Neuronal stem cell (in vitro differentiated cells): ENCODE results near the gene RAVER2.

Source experiments
- DNase-seq: peaks from one replicate; pipeline ENCODE4 v3.0.0-alpha.2; 2013; ENCODE audit warnings: low spot score
- H2AFZ ChIP-seq: one replicate; pipeline ENCODE4 v1.6.1; 2013; ENCODE audit warnings: mild to moderate bottlenecking, low read length, inconsistent platforms
- H2AK5ac ChIP-seq: 2 replicates; pipeline ENCODE4 v1.6.1; 2013; ENCODE audit warnings: low read depth, mild to moderate bottlenecking, inconsistent platforms, low read length, moderate library complexity, mixed read lengths
- H2BK120ac ChIP-seq: 2 replicates; pipeline ENCODE4 v1.6.1; 2013; ENCODE audit warnings: low read depth, mild to moderate bottlenecking, inconsistent platforms, low read length, moderate library complexity, mixed read lengths
- H2BK12ac ChIP-seq: one replicate; pipeline ENCODE4 v1.6.1; 2013; ENCODE audit warnings: low read length, inconsistent platforms
- H2BK15ac ChIP-seq: 2 replicates; pipeline ENCODE4 v1.6.1; 2013; ENCODE audit warnings: mild to moderate bottlenecking, low read length, inconsistent platforms, mixed read lengths
- H2BK5ac ChIP-seq: one replicate; pipeline ENCODE4 v1.6.1; 2013; ENCODE audit warnings: inconsistent platforms, mild to moderate bottlenecking, low read length, moderate library complexity
- H3K14ac ChIP-seq: one replicate; pipeline ENCODE4 v1.6.1; 2013; ENCODE audit warnings: low read length, inconsistent platforms
- H3K18ac ChIP-seq: 2 replicates; pipeline ENCODE4 v1.6.1; 2013; ENCODE audit warnings: low read length, inconsistent platforms
- H3K23ac ChIP-seq: 2 replicates; pipeline ENCODE4 v1.6.1; 2013; ENCODE audit warnings: low read depth, mild to moderate bottlenecking, mixed read lengths, low read length, inconsistent platforms; ENCODE audit not compliant: poor library complexity
- H3K27ac ChIP-seq: replicated peaks from 3 replicates; pipeline ENCODE4 v1.5.1; 2013; ENCODE audit warnings: low read length, inconsistent platforms
- H3K27me3 ChIP-seq, 3 experiments: 2 replicates each; pipeline ENCODE4 v1.6.1; 2013; ENCODE audit warnings: low read length in 3 of 3, mild to moderate bottlenecking in 2 of 3, inconsistent platforms in 1 of 3, low read depth in 1 of 3, mixed read lengths in 1 of 3, moderate library complexity in 1 of 3; ENCODE audit not compliant: control insufficient read depth in 3 of 3, insufficient read depth in 3 of 3
- H3K36me3 ChIP-seq, 2 donors: replicated peaks in 1 of 2; 2 replicates each; pipeline ENCODE4 v1.6.1; 2013; ENCODE audit warnings: low read length in 2 of 2; ENCODE audit not compliant: control insufficient read depth in 2 of 2, insufficient read depth in 2 of 2
- H3K4ac ChIP-seq: 2 replicates; pipeline ENCODE4 v1.6.1; 2013; ENCODE audit warnings: inconsistent platforms, mild to moderate bottlenecking, low read length, moderate library complexity
- H3K4me1 ChIP-seq, 2 donors: 1 replicate in 1 of 2; 2 replicates in 1 of 2; pipeline ENCODE4 v1.6.1; 2013; ENCODE audit warnings: low read length in 2 of 2, low read depth in 1 of 2; ENCODE audit not compliant: control insufficient read depth in 2 of 2, insufficient read depth in 1 of 2
- H3K4me2 ChIP-seq: one replicate; pipeline ENCODE4 v1.6.1; 2013; ENCODE audit warnings: mild to moderate bottlenecking, low read length, inconsistent platforms; ENCODE audit not compliant: insufficient read depth, poor library complexity, severe bottlenecking
- H3K4me3 ChIP-seq, 2 donors: 2 replicates each; pipeline ENCODE4 v1.5.1; 2013; ENCODE audit warnings: low read length in 2 of 2, mild to moderate bottlenecking in 2 of 2, inconsistent platforms in 1 of 2, moderate library complexity in 1 of 2
- H3K79me1 ChIP-seq: one replicate; pipeline ENCODE4 v1.6.1; 2013; ENCODE audit warnings: low read depth, mild to moderate bottlenecking, inconsistent platforms, low read length, moderate library complexity
- H3K9ac ChIP-seq: one replicate; pipeline ENCODE4 v1.6.1; 2013; ENCODE audit warnings: mild to moderate bottlenecking, low read depth, low read length, inconsistent platforms; ENCODE audit not compliant: poor library complexity
- H3K9me3 ChIP-seq, 2 donors: replicated peaks in 1 of 2; 2 replicates each; pipeline versions ENCODE3 to v1.6.1; 2013; ENCODE audit warnings: low read length in 2 of 2, mild to moderate bottlenecking in 2 of 2, inconsistent platforms in 1 of 2, low read depth in 1 of 2, mixed read lengths in 1 of 2, moderate library complexity in 1 of 2; ENCODE audit not compliant: control insufficient read depth in 2 of 2, insufficient read depth in 1 of 2
- H4K8ac ChIP-seq: one replicate; pipeline ENCODE4 v1.6.1; 2013; ENCODE audit warnings: low read depth, mild to moderate bottlenecking, inconsistent platforms, low read length, moderate library complexity
- H4K91ac ChIP-seq: one replicate; pipeline ENCODE4 v1.6.1; 2013; ENCODE audit warnings: low read length, low read depth, mild to moderate bottlenecking, inconsistent platforms; ENCODE audit not compliant: poor library complexity
- WGBS, 2 donors: extraction: QIAGEN DNeasy Blood & Tissue Kit; methylation state at CpG; one replicate each; pipeline ENCODE4 v1.1.7; 2013; ENCODE audit warnings: missing lambda C conversion rate in 2 of 2, mixed read lengths in 1 of 2; ENCODE audit not compliant: insufficient read length in 2 of 2, insufficient replicate concordance in 1 of 2; ENCODE audit errors: extremely low coverage in 2 of 2; 5-methylcytosine and 5-hydroxymethylcytosine counted together

RAVER2 gene

DNA sequence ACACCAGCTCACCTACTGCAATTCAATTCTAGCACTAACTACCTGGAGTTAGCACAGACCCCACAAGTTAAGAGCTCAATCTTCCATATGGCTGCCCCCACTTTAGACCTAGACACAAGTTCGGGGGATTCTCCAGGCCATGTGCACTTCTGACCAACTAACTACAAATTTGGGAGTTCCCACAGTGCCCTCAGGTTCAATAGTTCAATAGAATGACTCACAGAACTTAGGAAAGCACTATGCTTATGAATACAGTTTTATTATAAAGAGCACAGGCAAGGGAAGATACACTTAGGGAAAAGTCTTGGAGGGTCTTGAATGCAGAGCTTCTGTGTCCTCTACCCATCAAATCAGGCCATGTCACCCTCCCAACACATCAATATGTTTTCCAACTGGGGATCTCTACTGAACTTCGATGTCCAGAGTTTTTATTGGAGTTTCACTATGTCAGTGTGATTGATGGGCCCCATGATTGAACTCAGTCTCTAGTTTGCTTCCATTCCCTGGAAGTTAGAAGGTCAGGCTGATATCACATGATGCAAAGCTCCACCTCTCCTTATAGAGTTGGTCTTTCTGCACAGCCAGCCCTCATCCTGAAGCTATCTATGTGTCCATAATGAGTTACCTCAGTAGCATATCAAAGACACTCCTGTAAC lies 46.1 kb downstream of the RAVER2 start:
- no peak overlapping the region for H2AK5ac ChIP-seq
- H2AFZ ChIP-seq = no peak overlapping the region
- no peak overlapping the region for H3K4me3 ChIP-seq
- peaks cover 4 to 22% of the 10 kb centered on the region in 2 donors for H3K9me3 ChIP-seq
- no peak overlapping the region for H3K4me2 ChIP-seq
- H2BK15ac ChIP-seq = no peak overlapping the region
- no peak overlapping the region for H2BK120ac ChIP-seq
- H3K4me1 ChIP-seq = no peaks in the 10 kb centered on the region
- no peak overlapping the region for H4K8ac ChIP-seq
- no CpG with 5 or more reads among the region's 2 CpGs for WGBS, 2 donors
- H3K36me3 ChIP-seq = peaks cover 0 to 34% of the 10 kb centered on the region in 2 donors
- no peak overlapping the region for H3K18ac ChIP-seq
- H3K23ac ChIP-seq = no peak overlapping the region
- DNase-seq = no peak
- H3K9ac ChIP-seq = no peak overlapping the region
- no peak overlapping the region for H3K14ac ChIP-seq
- no peak overlapping the region for H2BK5ac ChIP-seq
- no peak overlapping the region for H3K27ac ChIP-seq
- no peaks in the 10 kb centered on the region for H3K27me3 ChIP-seq
- H2BK12ac ChIP-seq = no peak overlapping the region
- H3K4ac ChIP-seq = no peak overlapping the region
- no peaks in the 10 kb centered on the region for H3K79me1 ChIP-seq
- no peak overlapping the region for H4K91ac ChIP-seq

DNA sequence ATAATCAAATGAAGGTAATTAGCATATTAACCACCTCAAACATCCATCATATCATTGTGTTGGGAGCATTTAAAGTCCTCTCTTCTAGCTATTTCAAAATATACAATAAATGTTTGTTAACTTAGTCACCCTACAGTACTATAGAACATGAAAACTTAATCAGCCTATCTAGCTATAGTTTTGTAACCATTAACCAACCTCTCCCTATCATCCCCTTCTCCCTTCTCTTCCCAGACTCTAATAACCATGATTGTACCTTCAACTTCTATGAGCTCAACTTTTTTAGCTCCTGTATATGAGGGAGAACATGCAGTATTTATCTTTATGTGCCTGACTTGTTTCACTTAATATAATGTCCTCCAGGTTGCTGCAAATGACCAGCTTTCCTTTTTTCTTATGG lies 54.0 kb downstream of the RAVER2 start:
- Histone ChIP-seq H3K9ac (no peak overlapping the region), H2BK120ac (no peak overlapping the region), H3K79me1 (no peaks in the 10 kb centered on the region), H4K91ac (no peak overlapping the region), H3K27ac (no peak overlapping the region), H2AK5ac (no peak overlapping the region), H2BK15ac (no peak overlapping the region), H3K4me3 (no peak overlapping the region), H3K18ac (no peak overlapping the region), H3K4me2 (no peak overlapping the region), H4K8ac (no peak overlapping the region), H3K4ac (no peak overlapping the region), H2AFZ (no peak overlapping the region), H3K9me3 (no peaks in the 10 kb centered on the region), H2BK12ac (no peak overlapping the region), H3K36me3 (no peaks in the 10 kb centered on the region), H3K4me1 (no peaks in the 10 kb centered on the region), H2BK5ac (no peak overlapping the region), H3K23ac (no peak overlapping the region), H3K27me3 (peaks cover 0 to under 1% (median 0%) of the 10 kb centered on the region in 3 experiments), H3K14ac (no peak overlapping the region)
- DNase-seq = no peak

DNA sequence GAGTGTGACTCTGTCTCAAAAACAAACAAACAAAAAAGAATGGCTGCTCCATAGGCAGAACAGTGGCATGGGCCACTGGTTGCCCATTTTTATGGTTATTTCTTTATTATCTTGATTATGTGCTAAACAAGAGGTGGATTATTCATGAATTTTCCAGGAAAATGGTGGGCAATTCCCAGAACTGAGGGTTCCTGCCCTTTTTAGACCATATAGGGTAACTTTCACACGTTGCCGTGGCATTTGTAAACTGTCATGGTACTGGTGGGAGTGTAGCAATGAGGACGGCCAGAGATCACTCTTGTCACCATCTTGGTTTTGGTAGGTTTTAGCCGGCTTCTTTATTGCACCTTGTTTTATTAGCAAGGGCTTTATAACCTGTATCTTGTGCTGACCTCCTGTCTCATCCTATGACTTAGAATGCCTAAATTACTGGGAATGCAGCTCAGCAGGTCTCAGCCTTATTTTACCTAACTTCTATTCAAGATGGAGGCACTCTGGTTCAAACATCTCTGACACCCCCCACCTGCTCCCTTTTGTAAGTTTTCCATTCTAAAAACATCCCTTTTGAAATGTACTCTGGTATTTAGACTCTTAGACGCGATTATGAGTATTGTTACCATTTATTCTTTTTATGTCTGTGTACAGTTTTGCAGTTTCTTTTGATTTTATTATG lies 57.1 kb downstream of the RAVER2 start:
- no peak overlapping the region for H3K27ac ChIP-seq

DNA sequence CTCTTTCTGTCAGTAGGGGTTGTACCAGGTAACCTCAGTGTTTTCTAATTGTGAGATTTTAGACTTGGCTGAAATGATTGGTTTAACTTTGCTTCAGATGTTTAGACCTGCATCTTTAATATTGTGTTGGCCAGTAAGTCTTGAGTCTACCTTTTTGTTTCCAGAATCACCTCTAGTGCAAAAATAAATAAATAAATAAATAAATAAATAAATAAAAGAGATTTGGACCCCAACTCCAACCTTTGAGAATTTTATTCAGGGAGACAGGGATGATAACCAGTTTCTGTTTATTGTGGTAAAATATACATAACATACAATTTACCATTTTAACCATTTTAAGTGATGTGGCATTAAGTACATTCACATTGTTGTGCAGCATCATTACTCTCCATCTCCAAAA lies 64.4 kb downstream of the RAVER2 start:
- Histone ChIP-seq H3K18ac (no peak overlapping the region), H2BK5ac (no peak overlapping the region), H4K8ac (no peak overlapping the region), H3K14ac (no peak overlapping the region), H3K4ac (no peak overlapping the region), H2AK5ac (no peak overlapping the region), H3K23ac (no peak overlapping the region), H2BK12ac (no peak overlapping the region), H3K4me2 (no peak overlapping the region), H3K36me3 (peaks cover 1 to 48% of the 10 kb centered on the region in 2 donors), H4K91ac (no peak overlapping the region), H2BK15ac (no peak overlapping the region), H3K27ac (no peak overlapping the region), H3K4me1 (no peaks in the 10 kb centered on the region), H2AFZ (no peak overlapping the region), H3K9ac (no peak overlapping the region), H2BK120ac (no peak overlapping the region), H3K79me1 (no peaks in the 10 kb centered on the region), H3K9me3 (no peaks in the 10 kb centered on the region), H3K4me3 (no peak overlapping the region), H3K27me3 (no peaks in the 10 kb centered on the region)
- no peak for DNase-seq

More for the DNA sequence above, 57.1 kb downstream of the RAVER2 start:
- no peak overlapping the region for H3K4me2 ChIP-seq
- H2BK15ac ChIP-seq = no peak overlapping the region
- H3K36me3 ChIP-seq = peaks cover 1 to 17% of the 10 kb centered on the region in 2 donors
- no peak overlapping the region for H3K4me3 ChIP-seq
- H4K8ac ChIP-seq = no peak overlapping the region
- H2BK12ac ChIP-seq = no peak overlapping the region
- H4K91ac ChIP-seq = no peak overlapping the region
- no peaks in the 10 kb centered on the region for H3K4me1 ChIP-seq
- no peak overlapping the region for H2BK120ac ChIP-seq
- no peak overlapping the region for H2BK5ac ChIP-seq
- no peak overlapping the region for H3K14ac ChIP-seq
- H3K9ac ChIP-seq = no peak overlapping the region
- no CpG with 5 or more reads among the region's 6 CpGs for WGBS, 2 donors
- no peak for DNase-seq
- no peak overlapping the region for H3K18ac ChIP-seq
- H3K27me3 ChIP-seq = peaks cover 0 to 1% (median 0%) of the 10 kb centered on the region in 3 experiments
- no peak overlapping the region for H3K23ac ChIP-seq
- H3K79me1 ChIP-seq = no peaks in the 10 kb centered on the region
- no peaks in the 10 kb centered on the region for H3K9me3 ChIP-seq
- no peak overlapping the region for H2AK5ac ChIP-seq
- no peak overlapping the region for H3K4ac ChIP-seq
- H2AFZ ChIP-seq = no peak overlapping the region
